Measurements from ENCODE around the gene SEL1L.
"Not testable (repeated sequence)": the region's sequence is repeated elsewhere in the genome, so short reads cannot be mapped to it uniquely, and the experiment has no call there.

Gene SEL1L

DNA sequence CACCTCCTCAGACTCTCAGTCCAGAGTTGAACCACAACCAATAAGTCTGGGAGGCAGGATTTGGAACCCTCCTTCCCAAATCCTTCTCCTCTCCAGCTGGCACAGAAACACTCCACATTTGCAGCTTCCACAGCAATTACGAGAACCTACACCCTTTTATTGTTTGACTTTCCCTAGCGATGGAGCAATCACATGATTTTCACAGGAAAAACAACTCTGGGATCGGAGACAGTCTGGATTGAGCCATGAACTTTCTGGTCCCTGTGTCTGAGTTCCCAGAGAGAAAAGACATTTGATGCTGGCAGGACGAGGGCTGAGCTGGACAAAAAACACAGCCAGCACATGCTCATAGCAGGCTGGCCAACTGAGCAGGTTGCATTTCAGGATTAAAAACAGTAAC, 84.5 kb downstream of the SEL1L start:
- DNase-seq (ENCODE audit: low read depth in 4 of 4, low spot score in 1 of 4), result no peak

DNA sequence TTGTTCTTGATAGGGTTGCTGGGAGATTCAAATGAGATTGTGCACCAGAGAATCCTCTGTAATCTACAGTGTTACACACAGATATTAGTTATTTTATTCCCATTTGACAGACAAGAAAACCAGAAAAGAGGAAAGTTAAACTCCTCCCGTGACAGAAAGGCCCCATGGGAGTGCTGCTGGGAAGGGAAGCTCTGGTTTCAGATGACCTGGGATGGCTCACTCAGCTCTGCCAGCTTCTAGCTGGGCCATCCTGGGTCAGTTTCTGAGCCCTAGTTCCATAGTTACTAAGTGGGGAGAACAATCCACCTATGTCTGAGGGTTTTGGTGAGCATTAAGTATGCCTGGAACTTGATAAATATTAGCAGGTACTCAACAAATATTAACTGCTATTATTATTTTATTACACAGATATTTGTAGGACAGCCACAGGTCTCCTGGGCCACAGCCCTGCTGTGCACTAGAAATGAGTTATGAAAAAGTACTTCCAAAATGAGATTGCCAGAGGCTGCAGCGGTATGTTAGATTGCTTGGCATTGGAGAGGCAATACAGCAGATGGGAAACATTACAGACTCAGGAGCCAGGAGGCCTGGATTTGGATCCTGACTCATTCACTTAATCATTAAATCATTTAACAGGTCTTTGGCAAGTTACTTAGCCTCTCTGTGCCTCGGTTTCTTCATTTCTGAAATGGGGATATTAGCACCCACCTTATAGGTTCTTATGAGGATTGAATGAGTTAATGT, 86.5 kb downstream of the SEL1L start:
- DNase-seq (ENCODE audit: low read depth in 4 of 4, low spot score in 1 of 4), result no peak

DNA sequence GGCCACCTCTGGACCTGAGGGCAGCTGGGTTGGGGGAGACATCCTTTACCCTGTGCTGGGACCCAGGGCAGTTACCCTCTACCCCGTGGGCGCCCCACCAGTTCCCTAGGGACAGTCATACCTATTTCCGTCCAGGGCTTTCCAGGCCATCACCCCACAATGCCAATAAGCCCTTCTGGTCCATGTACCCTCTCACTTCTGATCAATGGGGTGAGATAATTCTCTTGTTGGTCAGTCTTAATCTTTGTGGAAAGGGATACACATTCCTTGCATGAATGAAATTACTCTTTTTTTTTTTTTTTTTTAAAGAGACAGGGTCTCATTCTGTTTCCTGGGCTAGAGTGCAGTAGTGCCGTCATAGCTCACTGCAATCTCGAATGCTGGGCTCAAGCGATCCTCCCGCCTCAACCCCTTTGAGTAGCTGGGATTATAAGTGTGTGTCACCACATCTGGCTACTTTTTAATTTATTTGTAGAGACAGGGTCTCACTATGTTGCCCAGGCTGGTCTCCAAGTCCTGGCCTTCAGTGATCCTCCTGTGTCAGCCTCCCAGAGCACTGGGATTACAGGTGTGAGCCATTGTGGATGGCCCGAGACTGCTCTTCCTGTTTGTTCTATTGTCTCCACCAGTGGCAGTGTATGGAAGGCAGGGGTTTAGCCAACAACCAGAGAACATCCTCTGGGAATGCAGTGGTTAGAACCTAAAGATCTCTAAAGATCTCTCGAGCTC, 87.2 kb downstream of the SEL1L start:
- DNase-seq (ENCODE audit: low read depth in 4 of 4, low spot score in 1 of 4), result no peak

- DNase-seq (ENCODE audit: low read depth in 4 of 4, low spot score in 1 of 4), result no peak
Observed at GRCh38 chr14:81441626-81442134, 92.0 kb downstream of the SEL1L start.

DNA sequence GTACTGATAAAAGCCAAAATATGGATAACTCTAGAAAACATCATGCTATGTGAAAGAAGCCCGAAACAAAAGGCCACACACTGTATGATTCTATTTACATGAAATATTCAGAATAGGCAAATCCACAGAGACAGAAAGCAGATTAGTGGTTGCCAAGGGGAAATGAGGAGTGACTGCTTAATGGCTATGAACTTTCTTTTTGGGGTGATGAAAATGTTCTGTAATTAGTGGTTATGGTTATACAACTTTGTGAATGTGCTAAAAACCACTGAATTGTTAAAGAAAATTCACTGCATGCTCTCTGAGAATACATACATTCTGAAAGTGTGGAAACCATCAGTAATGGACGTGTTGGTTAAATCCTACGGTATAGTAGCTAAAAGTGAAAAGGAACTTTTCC, 93.6 kb downstream of the SEL1L start:
- DNase-seq (ENCODE audit: low read depth in 4 of 4, low spot score in 1 of 4), result no peak

DNA sequence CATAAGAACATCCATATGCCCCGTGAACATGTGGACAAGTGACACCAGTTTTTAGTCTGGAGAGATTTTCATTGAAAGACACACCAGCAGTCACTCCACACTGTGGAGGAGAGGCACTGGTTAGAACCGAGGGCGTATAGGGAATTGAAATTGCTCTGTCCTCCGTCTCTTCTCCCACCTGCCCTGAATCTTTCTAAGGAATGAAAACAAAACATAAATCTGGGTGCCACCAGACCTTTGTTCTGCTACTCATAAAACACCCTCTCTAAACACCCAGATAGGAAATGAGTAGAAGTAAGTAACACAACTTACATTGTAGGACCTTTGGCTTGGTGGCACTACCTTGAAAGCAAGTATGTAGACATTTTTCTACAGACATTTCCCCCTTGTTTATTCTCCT, 96.4 kb downstream of the SEL1L start:
- no peak for DNase-seq (ENCODE audit: low read depth in 4 of 4, low spot score in 1 of 4)

- peak in 3 of 4 experiments; percentile 25 to 47 (median 26) for DNase-seq (ENCODE audit: low read depth in 4 of 4, low spot score in 1 of 4)
Observed at GRCh38 chr14:81436296-81437138, 97.1 kb downstream of the SEL1L start.

DNA sequence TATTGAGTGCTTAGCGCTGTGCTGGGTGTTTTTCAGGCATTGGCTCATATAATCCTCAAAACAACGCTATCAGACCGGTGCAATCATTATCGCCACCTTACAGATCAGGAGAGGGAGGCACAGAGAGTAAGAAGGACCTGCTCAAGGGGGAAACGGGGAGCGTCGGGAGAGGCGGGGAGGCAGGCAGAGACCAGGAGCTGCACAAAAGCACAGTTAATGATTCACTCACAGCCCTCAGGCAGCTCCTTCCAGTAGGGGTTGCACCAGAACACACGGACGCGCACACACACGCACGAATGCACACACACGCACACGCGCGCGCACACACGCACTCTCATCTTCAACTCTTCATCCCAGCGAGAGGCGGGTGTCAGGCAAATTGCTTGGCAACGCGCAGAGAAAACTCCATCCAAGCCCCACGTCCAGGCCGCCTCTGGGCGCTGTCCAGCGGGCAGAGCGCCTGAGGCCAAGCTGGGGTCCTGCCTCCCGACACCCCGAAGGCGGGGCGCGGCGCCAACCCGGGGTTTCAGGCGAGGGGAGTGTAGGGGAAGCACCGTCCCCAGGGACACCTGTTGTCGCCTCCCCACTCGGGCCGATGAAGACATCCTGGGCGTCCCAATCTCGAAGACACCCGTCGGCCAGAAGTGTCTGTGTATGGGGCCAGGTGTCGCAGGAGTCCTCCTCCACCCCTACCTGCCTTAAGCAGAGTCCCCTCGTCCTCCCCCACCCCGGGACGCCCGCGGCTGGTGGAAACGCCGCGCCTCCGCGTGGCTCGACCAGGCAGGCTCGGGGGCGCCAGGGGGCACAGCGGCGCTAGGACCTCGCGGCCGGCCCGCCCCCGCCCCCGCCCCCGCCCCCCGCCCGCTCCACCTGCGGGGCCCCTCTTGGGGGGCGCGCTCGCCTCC, 98.0 kb downstream of the SEL1L start:
- DNase-seq (ENCODE audit: low read depth in 4 of 4, low spot score in 1 of 4), result peak in 1 of 4 experiments; percentile 6

GRCh38 chr14:81435048-81435390, 98.6 kb downstream of the SEL1L start:
- DNase-seq (ENCODE audit: low read depth in 4 of 4, low spot score in 1 of 4), result no peak

GRCh38 chr14:81434230-81434629, 99.4 kb downstream of the SEL1L start:
- no peak for DNase-seq (ENCODE audit: low read depth in 4 of 4, low spot score in 1 of 4)

DNA sequence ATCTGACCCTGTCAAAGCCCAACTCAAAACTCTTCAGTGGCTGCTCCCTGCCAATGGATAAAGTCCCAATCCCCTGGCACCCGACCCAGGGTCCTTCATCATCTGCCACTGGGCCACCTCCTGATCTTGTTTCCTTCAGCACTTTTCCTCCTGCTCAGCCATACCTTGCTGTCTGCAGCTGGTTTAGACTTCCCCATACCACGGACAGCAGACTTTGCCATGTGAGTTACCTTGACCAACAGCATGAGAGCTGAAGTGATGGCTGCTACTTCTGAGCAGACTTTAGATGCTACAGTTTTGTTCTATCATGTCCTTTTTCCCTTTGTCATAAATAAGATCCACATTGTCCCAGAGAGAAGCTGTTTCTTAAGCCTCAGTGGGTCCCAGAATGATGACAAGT, 100.3 kb downstream of the SEL1L start:
- DNase-seq (ENCODE audit: low read depth in 4 of 4, low spot score in 1 of 4), result no peak

DNA sequence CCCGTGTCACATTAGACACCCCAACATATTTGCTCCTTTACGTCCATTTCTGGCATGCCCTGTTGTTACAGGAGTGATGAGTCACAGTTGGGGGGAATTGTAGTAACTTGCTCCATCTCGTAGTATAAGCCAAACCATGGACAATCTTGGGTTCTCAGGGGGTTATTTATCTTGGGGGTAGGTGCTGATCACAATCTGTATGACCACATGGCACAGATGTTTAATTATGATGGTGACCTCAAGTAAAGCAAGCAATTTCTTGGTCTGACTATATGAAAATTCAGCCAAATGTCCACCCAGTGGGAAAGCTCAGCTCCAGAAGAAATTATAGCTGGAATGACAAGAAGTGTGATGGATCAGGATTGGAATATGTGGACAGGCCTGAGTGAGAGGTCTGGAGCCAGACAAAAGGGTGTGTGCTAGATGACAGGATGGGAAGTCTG, 101.4 kb downstream of the SEL1L start:
- no peak for DNase-seq (ENCODE audit: low read depth in 4 of 4, low spot score in 1 of 4)

DNA sequence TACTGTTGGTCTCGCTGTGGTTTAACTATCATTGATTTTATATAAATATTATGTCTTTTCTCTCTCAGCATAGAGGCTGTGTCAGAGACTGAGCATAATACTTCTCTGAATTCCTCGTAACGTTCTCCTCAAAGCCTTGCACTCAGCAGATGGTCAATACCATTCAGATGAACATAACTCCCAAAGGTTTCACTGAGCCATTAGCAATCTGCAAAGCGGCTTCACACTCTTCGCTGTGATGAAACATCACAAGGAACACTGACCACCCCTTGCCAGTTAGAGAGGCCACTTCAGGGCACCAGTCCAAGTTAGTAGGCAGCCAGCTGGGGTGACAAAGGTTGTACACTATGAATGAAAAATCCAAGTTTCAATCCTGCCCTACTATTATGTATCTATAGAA, 103.4 kb downstream of the SEL1L start:
- DNase-seq (ENCODE audit: low read depth in 4 of 4, low spot score in 1 of 4), result no peak

- not testable (repeated sequence) for DNase-seq (ENCODE audit: low read depth in 4 of 4, low spot score in 1 of 4)
Observed at GRCh38 chr14:81429749-81430148, 103.9 kb downstream of the SEL1L start.

DNA sequence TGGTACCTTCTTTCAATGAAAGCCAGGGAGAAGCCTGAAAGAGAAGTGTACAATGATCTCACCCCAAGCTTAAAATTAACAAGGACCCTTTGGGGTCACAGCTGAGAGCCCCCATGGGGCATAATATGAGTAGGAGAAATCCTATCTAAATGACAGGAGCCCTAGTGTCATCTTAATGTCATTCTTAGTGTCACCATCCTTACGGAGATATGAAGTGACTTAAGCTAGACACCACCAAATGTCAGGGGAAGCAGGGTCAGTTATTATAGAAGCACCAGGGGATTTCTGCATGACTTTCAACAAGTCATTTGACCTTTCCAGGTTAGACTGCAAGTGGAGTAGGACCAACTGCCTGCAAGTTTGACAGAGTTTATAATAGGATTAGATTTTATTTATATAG, 104.6 kb downstream of the SEL1L start:
- DNase-seq (ENCODE audit: low read depth in 4 of 4, low spot score in 1 of 4), result no peak

DNA sequence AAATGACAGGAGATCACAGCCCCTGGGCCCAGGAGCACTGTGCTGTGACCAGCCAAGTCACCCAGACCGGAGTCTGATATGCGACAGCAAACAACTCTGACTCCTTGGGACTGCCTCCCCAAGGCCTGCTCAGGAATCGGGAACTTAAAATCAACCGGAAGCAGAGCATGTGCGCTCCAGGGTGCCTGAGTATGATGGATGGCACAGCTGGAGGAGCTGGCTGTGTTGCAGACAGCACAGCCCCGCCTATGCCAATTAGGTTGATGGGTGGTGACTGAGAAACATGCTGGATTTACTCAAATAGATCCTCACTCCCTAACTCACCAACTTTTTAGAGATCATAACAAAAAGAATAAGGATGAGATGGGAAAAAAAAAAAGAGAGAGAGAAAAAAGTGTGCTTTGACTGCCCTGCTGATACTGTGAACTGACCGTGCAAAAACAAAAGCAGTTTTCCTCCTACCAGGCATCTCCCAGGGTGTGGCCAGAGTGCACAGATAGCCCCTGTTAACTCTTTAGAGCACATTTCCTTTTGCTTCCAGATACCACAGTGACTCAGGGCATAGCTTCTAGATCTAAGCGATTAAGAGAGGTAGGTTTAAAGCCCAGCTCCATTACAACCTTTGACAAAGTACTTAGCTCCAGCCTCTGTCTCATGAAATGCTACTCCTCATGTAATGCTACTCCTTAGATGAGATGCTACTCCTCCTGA, 106.2 kb downstream of the SEL1L start:
- no peak for DNase-seq (ENCODE audit: low read depth in 4 of 4, low spot score in 1 of 4)

- DNase-seq (ENCODE audit: low read depth in 4 of 4, low spot score in 1 of 4), result no peak
Observed at GRCh38 chr14:81423504-81423903, 110.1 kb downstream of the SEL1L start.

All from stimulated activated CD4-positive, alpha-beta T cell treated with anti-CD3 and anti-CD28 coated beads, Interleukin-1b, Interleukin-23, amount 100 ng/mL, for 24 hours (primary cell).